NT2/D1 (cell line): ENCODE data around the gene RPL12.

Experiments
- SUZ12 ChIP-seq: IDR thresholded peaks from 2 replicates; pipeline ENCODE4 v1.6.1; 2011; ENCODE audit not compliant: insufficient read length, insufficient read depth; ENCODE audit errors: extremely low read depth
- YY1 ChIP-seq: IDR thresholded peaks from 2 replicates; pipeline ENCODE4 v1.6.1; 2011; ENCODE audit not compliant: insufficient read length, insufficient read depth
- ZNF274 ChIP-seq: IDR thresholded peaks from 2 replicates; pipeline ENCODE4 v1.6.1; 2011; ENCODE audit warnings: mild to moderate bottlenecking, low read depth, low read length

- TF ChIP-seq SUZ12 (no peak), ZNF274 (no peak), YY1 (no peak)
Measured at GRCh38 chr9:127474592-127474991, 23.4 kb upstream of the RPL12 start.
